Activated CD8-positive, alpha-beta T cell treated with anti-CD3 and anti-CD28 coated beads for 36 hours (primary cell): ENCODE results near the gene ZC3H11A. TPM values are rescaled to one million over a fixed set of nuclear protein-coding genes. Genes with fewer than 3 reads are reported as not detected.

Experiments
- ATAC-seq: fragments of 200-7000 bp; cut with Tn5 transposase; one replicate; pipeline ENCODE4 v1.10.0; 2021; ENCODE audit warnings: mild to moderate bottlenecking, moderate library complexity
- CTCF ChIA-PET: fragments of 350-600 bp; sonication (Branson Sonifier 250); formaldehyde crosslinking; loops from one replicate; lab custom pipeline; 2021; ENCODE audit warnings: antibody characterized with exemption; lab: Charles Lee
- POLR2A ChIA-PET: fragments of 350-600 bp; sonication (Branson Sonifier 250); formaldehyde crosslinking; loops from one replicate; lab custom pipeline; 2021; ENCODE audit warnings: antibody characterized with exemption; lab: Charles Lee
- DNase-seq: peaks from one replicate; pipeline ENCODE4 v3.0.0-alpha.2; 2020
- H3K27ac Mint-ChIP-seq: one replicate; pipeline ENCODE4 v1.8.0; 2021; ENCODE audit warnings: mild to moderate bottlenecking, mixed read lengths
- H3K27me3 Mint-ChIP-seq: one replicate; pipeline ENCODE4 v1.8.0; 2021; ENCODE audit warnings: mixed read lengths
- H3K36me3 Mint-ChIP-seq: one replicate; pipeline ENCODE4 v1.8.0; 2021; ENCODE audit warnings: low read depth, mixed read lengths
- H3K4me1 Mint-ChIP-seq: one replicate; pipeline ENCODE4 v1.8.0; 2021; ENCODE audit warnings: low read depth, mixed read lengths
- H3K4me3 Mint-ChIP-seq: one replicate; pipeline ENCODE4 v1.8.0; 2021; ENCODE audit warnings: mild to moderate bottlenecking, moderate library complexity, mixed read lengths
- H3K9me3 Mint-ChIP-seq: one replicate; pipeline ENCODE4 v1.8.0; 2021; ENCODE audit warnings: mixed read lengths
- CTCF ChIP-seq: fragments of 200-600 bp; IDR thresholded peaks from one replicate; pipeline ENCODE4 v1.8.0; 2022; ENCODE audit warnings: antibody characterized with exemption, mild to moderate bottlenecking
- intact Hi-C: fragments of 100-400 bp; cut with micrococcal nuclease; formaldehyde crosslinking; loops from one replicate; pipeline ENCODE4 v1.10.0; 2022
- total RNA-seq, 2 experiments: library from RNA; stranded (reverse); gene quantifications; one replicate each; pipeline ENCODE4 v1.2.3, GENCODE V29; 2021

Gene ZC3H11A
- total RNA-seq, 2 experiments from 2014 or later = 77.9 to 83.1 TPM

GRCh38 chr1:203769505-203770343 is 25.7 kb upstream of the ZC3H11A start:
- no peaks in the 10 kb centered on the region for H3K9me3 Mint-ChIP-seq
- no peak for TF ChIP-seq CTCF
- ChIA-PET POLR2A (interaction anchor here (1.2 kb wide), 1 partner anchor 12 kb away, joined by 3 read pairs; no protein-coding TSS in a partner anchor), CTCF (no interaction called here)
- H3K36me3 Mint-ChIP-seq = peaks cover 68% of the 10 kb centered on the region
- DNase-seq (no peak), ATAC-seq (no peak)
- H3K27ac Mint-ChIP-seq = peak overlapping the region; percentile 49
- H3K4me3 Mint-ChIP-seq = no peak overlapping the region
- peaks cover 26% of the 10 kb centered on the region for H3K4me1 Mint-ChIP-seq
- intact Hi-C loops = no loop called here
- no peaks in the 10 kb centered on the region for H3K27me3 Mint-ChIP-seq

GRCh38 chr1:203771901-203772301 is 23.5 kb upstream of the ZC3H11A start:
- H3K4me1 Mint-ChIP-seq = peaks cover 31% of the 10 kb centered on the region
- POLR2A ChIA-PET = no interaction called here
- H3K4me3 Mint-ChIP-seq = no peak overlapping the region
- no peaks in the 10 kb centered on the region for H3K9me3 Mint-ChIP-seq
- DNase-seq (no peak), ATAC-seq (no peak)
- intact Hi-C loops = no loop called here
- no peaks in the 10 kb centered on the region for H3K27me3 Mint-ChIP-seq
- H3K36me3 Mint-ChIP-seq = peaks cover 70% of the 10 kb centered on the region
- TF ChIP-seq CTCF = no peak
- peak overlapping the region; percentile 30 for H3K27ac Mint-ChIP-seq
- CTCF ChIA-PET = interaction anchor here (0.6 kb wide), 1 partner anchor 28 kb away, joined by 3 read pairs; no protein-coding TSS in a partner anchor

GRCh38 chr1:203772836-203773235 is 22.6 kb upstream of the ZC3H11A start:
- Mint-ChIP-seq H3K9me3 (no peaks in the 10 kb centered on the region), H3K4me1 (peaks cover 28% of the 10 kb centered on the region), H3K27me3 (no peaks in the 10 kb centered on the region), H3K4me3 (no peak overlapping the region), H3K36me3 (peaks cover 66% of the 10 kb centered on the region), H3K27ac (no peak overlapping the region)
- DNase-seq = no peak
- TF ChIP-seq CTCF = no peak
- POLR2A ChIA-PET = interaction anchor here (5.0 kb wide), 1 partner anchor 8 kb away, joined by 32 read pairs; the partner anchor contains the start of gene LAX1
- CTCF ChIA-PET = no interaction called here
- no peak for ATAC-seq
- intact Hi-C loops = no loop called here

- ATAC-seq (no peak), DNase-seq (no peak)
- Mint-ChIP-seq H3K4me3 (no peak overlapping the region), H3K27me3 (no peaks in the 10 kb centered on the region), H3K27ac (no peak overlapping the region), H3K36me3 (peaks cover 44% of the 10 kb centered on the region), H3K4me1 (peaks cover 8% of the 10 kb centered on the region), H3K9me3 (no peaks in the 10 kb centered on the region)
- POLR2A ChIA-PET = interaction anchor here (1.2 to 5.0 kb wide), 2 partner anchors 11 to 18 kb away, joined by 3 to 32 read pairs; partner anchors contain the start of gene LAX1
- CTCF ChIA-PET = interaction anchor here (0.6 to 2.5 kb wide), 5 partner anchors 10 to 75 kb away, joined by 3 to 10 read pairs (median 4); partner anchors contain the start of gene LAX1
- intact Hi-C loops = no loop called here
- TF ChIP-seq CTCF = no peak
Measured at GRCh38 chr1:203776636-203777035, 18.8 kb upstream of the ZC3H11A start.

- Mint-ChIP-seq H3K27ac (no peak overlapping the region), H3K4me1 (peaks cover 8% of the 10 kb centered on the region), H3K9me3 (no peaks in the 10 kb centered on the region), H3K4me3 (no peak overlapping the region), H3K36me3 (peaks cover 37% of the 10 kb centered on the region), H3K27me3 (no peaks in the 10 kb centered on the region)
- CTCF ChIA-PET = no interaction called here
- no peak for TF ChIP-seq CTCF
- intact Hi-C loops = no loop called here
- DNase-seq (no peak), ATAC-seq (no peak)
- POLR2A ChIA-PET = interaction anchor here (0.6 to 5.0 kb wide), 3 partner anchors 12 to 1439 kb away, joined by 3 to 32 read pairs (median 3); partner anchors contain the start of gene LAX1
Measured at GRCh38 chr1:203777596-203777995, 17.8 kb upstream of the ZC3H11A start.
